Heart right ventricle (tissue), 16 donors: Measurements from ENCODE around the gene EPB41L2. TPM values are rescaled to one million over a fixed set of nuclear protein-coding genes. Genes with fewer than 3 reads are reported as not detected.

Source experiments
- ATAC-seq, 8 donors: fragments of 200-7000 bp; cut with Tn5 transposase; one replicate each; pipeline ENCODE4 v1.9.1; 2020; ENCODE audit warnings: mild to moderate bottlenecking in 8 of 8, moderate library complexity in 8 of 8, moderate number of reproducible peaks in 1 of 8
- DNase-seq, 2 donors: peaks; one replicate each; pipeline ENCODE4 v3.0.0-alpha.2; 2020
- H3K27ac ChIP-seq, 10 donors: fragments of 200-600 bp; sonication (generic) in 2 of 10; one replicate each; pipeline versions ENCODE4 v1.5.0 to v1.8.0; 2020 to 2022; ENCODE audit warnings: mild to moderate bottlenecking in 3 of 10
- H3K27me3 ChIP-seq, 7 donors: fragments of 200-600 bp; one replicate each; pipeline ENCODE4 v1.8.0; 2021 to 2022; ENCODE audit warnings: mild to moderate bottlenecking in 2 of 7
- H3K36me3 ChIP-seq, 9 donors: fragments of 200-600 bp; sonication (generic) in 1 of 9; one replicate each; pipeline versions ENCODE4 v1.5.0 to v1.8.0; 2020 to 2022; ENCODE audit warnings: mild to moderate bottlenecking in 2 of 9
- H3K4me1 ChIP-seq, 9 donors: fragments of 200-600 bp; sonication (generic) in 1 of 9; one replicate each; pipeline versions ENCODE4 v1.5.0 to v1.8.0; 2020 to 2022; ENCODE audit warnings: mild to moderate bottlenecking in 4 of 9
- H3K4me3 ChIP-seq, 10 donors: fragments of 200-600 bp; sonication (generic) in 2 of 10; one replicate each; pipeline versions ENCODE4 v1.5.0 to v1.8.0; 2020 to 2022; ENCODE audit warnings: mild to moderate bottlenecking in 7 of 10, moderate library complexity in 2 of 10
- H3K9me3 ChIP-seq, 11 donors: fragments of 200-600 bp in 10 of 11; sonication (generic) in 2 of 11; one replicate each; pipeline versions ENCODE4 v1.5.0 to v1.8.0; 2013 to 2022; ENCODE audit warnings: mild to moderate bottlenecking in 2 of 11, control low read depth in 1 of 11, moderate library complexity in 1 of 11
- WGBS, 2 donors: extraction: QIAGEN DNeasy Blood & Tissue Kit; methylation state at CpG; one replicate each; pipeline ENCODE4 v1.1.7; 2013; ENCODE audit warnings: inconsistent platforms in 1 of 2; 5-methylcytosine and 5-hydroxymethylcytosine counted together
- intact Hi-C, 10 donors: fragments of 100-400 bp; cut with DNase I; formaldehyde crosslinking; loops; one replicate each; pipeline versions ENCODE4 v1.11.1 to v1.14.2; 2022
- polyA plus RNA-seq, 2 donors: library from polyadenylated mRNA; stranded (reverse); fragments of 200-250 nt; gene quantifications; one replicate each; pipeline ENCODE4 v1.2.3, GENCODE V29; 2013
- total RNA-seq, 10 donors: library from RNA; stranded (reverse); fragmentation: NEBNext Ultra II Directional in 3 of 10; extraction: Animal tissue kit (Norgen Biotek cat#: 25700) in 3 of 10; gene quantifications; one replicate each; pipeline versions ENCODE4 v1.2.1 to v1.2.4, GENCODE V29; 2021 to 2023
- TF ChIP-seq, protein P1 (sequence below), 9 donors: fragments of 200-600 bp; sonication (generic) in 2 of 9; IDR thresholded peaks; one replicate each; pipeline versions ENCODE4 v1.5.0 to v1.8.0; 2021 to 2022; ENCODE audit warnings: antibody characterized with exemption in 9 of 9, mild to moderate bottlenecking in 5 of 9, moderate library complexity in 1 of 9
- donor health status: Arrhythmogenic right ventricular cardiomyopathy.
- donor health status: ischemic (EF 13 %, LVEDD 7.1; RV severe dilation, severe dysfunction).
- donor health status: healthy with polysubstance abuse.
- donor health status: DM: no; HTN: yes; CAD: no.
- donor health status: DM: no; HTN: no; CAD: no.
- donor health status: ischemic (EF 25% LVEDD 6.9; RV normal size, moderate dysfunction).
- donor health status: ischemic (EF 25% LVEDD 5.7; RV mildly dilated, moderate dysfunction).
- donor health status: healthy.
- donor health status: DM: yes; HTN: yes; CAD: no.
- donor health status: Ischemic cardiomyopathy.
- donor health status: ischemic (EF 35%, LVEDD 5.7; RV mildly dilated, moderate dysfunction).
- donor health status: nonischemic (EF 11% LVEDD 7.7; RV severe dilation, severe dysfunction).
- donor health status: DM: yes; HTN: yes; CAD: no.
- donor health status: PGD.
- donor health status: ischemic (EF 29% LVEDD 5.4; RV normal size, mild dysfunction).
- donor health status: nonischemic (EF 23%, LVEDD 6.1; RV moderate dilation, normal function).

EPB41L2 gene
- total and polyA plus RNA-seq, 12 donors: 18.0 to 98.6 (median 55.1) TPM

DNA sequence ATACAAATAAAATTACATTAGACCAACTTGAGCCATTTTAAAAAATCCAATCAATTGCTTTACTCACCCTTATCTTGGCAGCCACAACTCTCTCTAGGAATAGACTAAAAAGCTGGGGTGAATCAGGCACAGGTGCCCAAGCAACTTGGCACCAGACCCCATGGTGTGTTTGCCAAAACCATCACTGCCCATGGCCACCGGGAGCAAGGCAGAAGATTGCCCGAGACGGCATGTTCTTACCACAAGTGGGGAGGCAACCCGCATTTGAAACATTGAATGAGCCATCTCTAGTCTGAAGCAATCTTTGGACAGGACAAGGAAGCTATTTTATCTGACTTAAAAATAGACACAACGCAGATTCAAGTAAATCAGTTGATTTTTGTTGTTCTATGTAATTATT is 166.8 kb downstream of the EPB41L2 start:
- ATAC-seq (no peak), DNase-seq (no peak)
- Histone ChIP-seq H3K4me1 (peaks cover 0 to 9% (median 0%) of the 10 kb centered on the region in 9 donors), H3K36me3 (peaks cover 0 to 95% (median 25%) of the 10 kb centered on the region in 9 donors), H3K9me3 (no peaks in the 10 kb centered on the region), H3K27me3 (no peaks in the 10 kb centered on the region), H3K4me3 (no peak overlapping the region), H3K27ac (no peak overlapping the region)
- intact Hi-C loops: loop anchor here in 1 of 10 donors (5.0 kb wide), 1 partner anchor 166 kb away; the partner anchor contains the start of gene EPB41L2
- TF ChIP-seq, protein P1, sequence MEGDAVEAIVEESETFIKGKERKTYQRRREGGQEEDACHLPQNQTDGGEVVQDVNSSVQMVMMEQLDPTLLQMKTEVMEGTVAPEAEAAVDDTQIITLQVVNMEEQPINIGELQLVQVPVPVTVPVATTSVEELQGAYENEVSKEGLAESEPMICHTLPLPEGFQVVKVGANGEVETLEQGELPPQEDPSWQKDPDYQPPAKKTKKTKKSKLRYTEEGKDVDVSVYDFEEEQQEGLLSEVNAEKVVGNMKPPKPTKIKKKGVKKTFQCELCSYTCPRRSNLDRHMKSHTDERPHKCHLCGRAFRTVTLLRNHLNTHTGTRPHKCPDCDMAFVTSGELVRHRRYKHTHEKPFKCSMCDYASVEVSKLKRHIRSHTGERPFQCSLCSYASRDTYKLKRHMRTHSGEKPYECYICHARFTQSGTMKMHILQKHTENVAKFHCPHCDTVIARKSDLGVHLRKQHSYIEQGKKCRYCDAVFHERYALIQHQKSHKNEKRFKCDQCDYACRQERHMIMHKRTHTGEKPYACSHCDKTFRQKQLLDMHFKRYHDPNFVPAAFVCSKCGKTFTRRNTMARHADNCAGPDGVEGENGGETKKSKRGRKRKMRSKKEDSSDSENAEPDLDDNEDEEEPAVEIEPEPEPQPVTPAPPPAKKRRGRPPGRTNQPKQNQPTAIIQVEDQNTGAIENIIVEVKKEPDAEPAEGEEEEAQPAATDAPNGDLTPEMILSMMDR (IDR thresholded peaks at IDR 0.05): no peak
- 84 to 87% methylated on average over 5 of the region's 5 CpGs for WGBS, 2 donors

DNA sequence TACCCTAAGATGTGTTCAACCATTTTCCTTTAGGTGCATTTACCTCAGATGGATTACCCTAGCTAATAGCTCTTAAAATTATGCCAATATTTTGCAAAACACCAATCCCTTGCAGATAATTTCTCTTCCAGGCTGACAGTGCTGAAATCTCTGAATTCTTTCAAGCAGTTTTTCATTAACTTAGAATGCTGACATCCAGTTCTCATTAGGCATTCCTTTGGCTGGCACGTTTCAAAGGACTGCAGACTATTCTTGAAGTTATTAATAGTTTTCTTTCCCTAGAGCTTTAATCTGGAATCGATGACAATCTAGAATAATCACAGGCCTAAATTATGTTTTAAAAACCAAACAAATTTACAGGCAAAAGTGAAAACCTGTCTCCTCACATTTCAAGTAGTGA is 167.5 kb downstream of the EPB41L2 start:
- H3K4me1 ChIP-seq: peaks cover 0 to 8% (median 0%) of the 10 kb centered on the region in 9 donors
- TF ChIP-seq, protein P1 (IDR thresholded peaks at IDR 0.05): no peak
- H3K9me3 ChIP-seq: no peaks in the 10 kb centered on the region
- peaks cover 0 to 97% (median 23%) of the 10 kb centered on the region in 9 donors for H3K36me3 ChIP-seq
- no peaks in the 10 kb centered on the region for H3K27me3 ChIP-seq
- 13 to 19% methylated on average over 2 of the region's 2 CpGs for WGBS, 2 donors
- DNase-seq (no peak), ATAC-seq (no peak)
- no peak overlapping the region for H3K4me3 ChIP-seq
- intact Hi-C loops: loop anchor here in 1 of 10 donors (5.0 kb wide), 1 partner anchor 167 kb away; the partner anchor contains the start of gene EPB41L2
- H3K27ac ChIP-seq: no peak overlapping the region

DNA sequence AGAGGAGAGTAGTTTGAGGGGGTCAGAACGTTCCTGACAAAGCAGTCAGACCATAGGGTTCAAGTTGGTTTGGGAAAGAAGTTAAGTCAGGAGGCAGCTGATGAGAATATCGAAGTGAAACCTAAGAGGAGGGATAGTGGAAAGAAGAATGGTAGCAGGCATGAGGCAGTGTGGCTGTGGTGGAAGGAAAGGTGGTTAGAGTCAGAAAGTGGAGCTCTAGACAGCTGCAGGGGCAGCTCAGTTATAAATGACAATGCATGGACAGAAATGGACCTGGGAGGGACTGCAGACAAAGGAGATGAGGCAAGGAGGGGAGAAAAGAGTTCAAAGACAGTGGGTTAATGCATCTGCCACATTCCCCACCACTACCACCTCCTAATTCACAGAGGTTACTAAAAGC is 169.3 kb downstream of the EPB41L2 start:
- WGBS, 2 donors: 86 to 87% methylated on average over 2 of the region's 2 CpGs
- H3K27me3 ChIP-seq: no peaks in the 10 kb centered on the region
- no peaks in the 10 kb centered on the region for H3K9me3 ChIP-seq
- ATAC-seq: no peak
- intact Hi-C loops: loop anchor here in 2 of 10 donors (5.0 kb wide), 1 partner anchor 169 kb away; the partner anchor contains the start of gene EPB41L2 (in 2 of the 2)
- peaks cover 0 to 9% (median 0%) of the 10 kb centered on the region in 9 donors for H3K4me1 ChIP-seq
- peaks cover 0 to 97% (median 17%) of the 10 kb centered on the region in 9 donors for H3K36me3 ChIP-seq
- DNase-seq: no peak
- no peak overlapping the region for H3K4me3 ChIP-seq
- TF ChIP-seq, protein P1 (IDR thresholded peaks at IDR 0.05): no peak
- H3K27ac ChIP-seq: no peak overlapping the region

DNA sequence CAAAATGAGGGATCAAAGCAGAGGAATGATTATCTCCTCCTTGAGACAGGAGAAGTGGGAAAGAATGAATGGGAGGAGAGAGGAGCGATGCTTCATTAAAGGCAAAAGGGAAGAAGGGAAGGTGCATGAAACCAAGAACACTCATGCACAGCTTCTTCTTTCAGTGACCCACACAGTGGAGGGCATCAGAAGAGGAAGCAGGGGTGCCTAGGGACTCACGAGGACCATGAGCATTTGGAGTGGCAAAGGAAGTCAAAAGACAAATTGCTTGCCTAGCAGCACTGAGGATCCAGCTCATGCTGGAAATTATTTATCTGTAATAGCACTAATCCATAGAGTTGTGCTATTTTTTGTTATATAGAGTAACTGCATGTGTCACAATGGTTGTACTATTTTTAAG is 169.8 kb downstream of the EPB41L2 start:
- 86 to 90% methylated on average over 2 of the region's 2 CpGs for WGBS, 2 donors
- TF ChIP-seq, protein P1 (IDR thresholded peaks at IDR 0.05): no peak
- H3K27ac ChIP-seq: no peak overlapping the region
- H3K27me3 ChIP-seq: no peaks in the 10 kb centered on the region
- peak in 6 of 8 donors; percentile 35 to 79 (median 52) for ATAC-seq
- peaks cover 0 to 97% (median 14%) of the 10 kb centered on the region in 9 donors for H3K36me3 ChIP-seq
- peaks cover 0 to 9% (median 0%) of the 10 kb centered on the region in 9 donors for H3K4me1 ChIP-seq
- intact Hi-C loops: loop anchor here in 2 of 10 donors (5.0 kb wide), 1 partner anchor 169 kb away; the partner anchor contains the start of gene EPB41L2 (in 2 of the 2)
- no peak for DNase-seq
- H3K4me3 ChIP-seq: no peak overlapping the region
- H3K9me3 ChIP-seq: no peaks in the 10 kb centered on the region
